Measurements from ENCODE around the gene CCSER1.
"Not testable (repeated sequence)": the region's sequence is repeated elsewhere in the genome, so short reads cannot be mapped to it uniquely, and the experiment has no call there.

The CCSER1 gene

DNA sequence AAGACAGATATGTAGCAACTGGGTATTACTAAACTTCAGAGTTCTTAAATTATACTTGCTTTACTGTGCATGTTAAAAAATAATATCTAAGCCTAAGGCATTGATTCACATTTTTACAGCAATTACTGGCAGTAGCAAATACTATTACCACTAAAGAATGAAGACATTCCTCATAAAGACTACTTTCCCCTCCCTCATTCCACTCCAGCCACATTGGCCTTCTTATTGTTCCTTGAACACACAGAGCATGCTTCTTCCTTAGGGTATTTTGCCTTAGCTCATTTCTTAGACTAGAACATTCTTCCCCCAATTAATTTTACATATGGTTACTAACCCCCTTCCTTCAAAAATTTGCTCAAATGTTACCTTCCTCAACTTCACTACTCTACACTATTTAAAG is 717.0 kb downstream of the CCSER1 start:
- no peak for DNase-seq

DNA sequence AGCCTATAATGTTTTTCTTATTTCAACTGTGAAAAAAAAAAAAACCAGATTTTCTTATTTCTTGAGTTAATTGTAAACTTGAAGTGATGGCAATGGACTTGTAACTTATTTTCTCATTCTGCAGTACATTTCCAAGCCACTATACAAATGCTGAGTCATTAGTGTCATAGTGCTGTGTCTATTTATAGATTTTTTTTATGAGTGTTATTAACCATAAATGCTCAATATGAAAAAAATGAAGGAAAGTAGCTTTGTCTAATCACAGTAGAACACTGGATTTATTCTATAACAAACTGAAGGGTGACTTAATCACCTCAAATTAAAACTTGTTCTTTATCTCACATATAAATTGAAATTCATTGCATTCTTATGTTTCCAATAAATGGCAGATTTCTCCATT is 718.6 kb downstream of the CCSER1 start:
- DNase-seq: no peak

DNA sequence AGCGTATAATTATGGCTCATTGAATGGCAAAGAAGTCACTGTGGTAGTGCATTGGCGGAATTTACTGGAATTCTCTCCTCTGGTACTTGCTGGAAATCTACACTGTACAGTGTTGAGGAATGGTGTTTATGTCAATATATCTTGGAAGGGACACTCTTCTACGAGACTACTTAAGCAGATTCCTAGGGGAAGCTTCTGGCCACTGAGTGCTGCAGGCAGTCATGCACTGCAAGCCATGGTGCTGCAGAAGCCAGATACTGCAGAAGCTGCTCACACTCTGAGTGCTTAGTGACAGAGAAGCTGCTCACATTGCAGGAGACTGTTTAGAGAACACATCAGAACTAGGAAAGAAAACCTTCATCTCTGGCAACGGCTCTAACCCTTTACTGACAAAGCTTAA is 725.0 kb downstream of the CCSER1 start:
- DNase-seq: no peak

DNA sequence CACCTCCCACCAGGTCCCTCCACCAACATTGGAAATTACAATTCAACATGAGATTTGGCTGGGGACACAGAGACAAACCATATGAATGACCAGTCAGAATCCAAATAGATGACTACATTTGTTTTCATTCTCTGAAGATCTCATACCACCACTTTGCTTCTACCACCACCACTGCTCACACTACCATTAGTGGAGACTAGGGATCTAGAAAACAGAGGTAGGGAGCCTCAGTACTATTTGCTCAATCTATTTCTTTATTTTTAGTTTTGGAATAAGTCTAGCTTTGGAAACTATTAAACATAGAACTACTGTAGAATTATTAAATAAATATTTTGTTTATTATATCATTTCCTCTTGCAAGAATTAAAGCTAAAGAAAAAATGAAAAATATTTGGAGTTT is 727.9 kb downstream of the CCSER1 start:
- DNase-seq: no peak

DNA sequence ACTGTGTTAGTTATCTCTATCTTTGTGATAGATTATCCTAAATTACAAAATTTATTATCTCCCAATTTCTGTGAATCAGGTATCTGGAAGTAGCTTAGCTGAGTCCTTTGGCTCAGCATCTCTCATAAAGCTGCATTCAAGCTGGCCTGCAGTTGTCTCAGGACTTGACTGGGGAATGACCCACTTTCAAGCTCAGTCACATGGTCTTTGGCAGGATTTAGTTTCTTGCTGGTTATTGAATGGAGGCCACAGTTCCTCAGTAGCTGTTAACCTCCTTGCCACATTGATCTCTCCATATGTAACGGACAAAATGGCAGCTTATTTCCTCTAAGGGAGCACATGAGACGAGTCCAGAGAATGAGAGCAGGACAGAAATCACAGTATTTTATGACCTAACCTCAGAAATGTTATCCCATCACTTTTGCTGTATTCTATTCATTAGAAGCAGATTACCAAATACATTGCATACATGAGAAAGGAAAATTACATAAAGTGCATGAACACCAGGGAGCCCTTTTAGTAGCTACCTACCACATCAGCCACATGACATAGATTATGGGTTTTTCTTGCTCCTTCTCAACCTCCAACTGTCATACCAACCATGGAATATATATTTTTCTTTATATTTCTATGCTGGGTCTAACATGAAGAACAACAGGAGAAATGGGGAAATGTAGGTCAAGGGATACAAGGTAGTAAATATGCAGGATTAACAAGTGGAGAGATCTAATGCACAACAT is 730.1 kb downstream of the CCSER1 start:
- no peak for DNase-seq

- DNase-seq: no peak
Observed at GRCh38 chr4:90875791-90876190, 748.6 kb downstream of the CCSER1 start.

GRCh38 chr4:90876296-90876695 is 749.1 kb downstream of the CCSER1 start:
- DNase-seq: no peak

DNA sequence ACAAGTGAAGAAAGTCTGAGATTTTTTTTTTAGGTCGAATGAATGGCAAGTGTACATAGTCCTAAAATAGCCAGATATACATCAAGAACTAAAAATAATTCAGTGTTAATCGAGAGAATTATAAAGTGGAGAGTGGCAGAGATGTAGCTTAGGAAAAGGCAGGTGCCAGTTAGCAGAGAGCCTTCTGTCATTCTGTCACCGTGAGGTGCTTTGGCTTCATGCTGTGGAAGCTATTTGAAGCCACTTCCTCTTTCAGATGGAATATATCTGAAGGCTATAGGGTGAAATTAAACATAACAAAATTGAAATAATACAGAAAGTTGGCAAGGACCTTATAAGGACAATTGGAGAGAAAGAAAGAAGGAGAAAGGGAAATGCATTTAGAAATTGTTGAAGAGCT is 756.3 kb downstream of the CCSER1 start:
- no peak for DNase-seq

DNA sequence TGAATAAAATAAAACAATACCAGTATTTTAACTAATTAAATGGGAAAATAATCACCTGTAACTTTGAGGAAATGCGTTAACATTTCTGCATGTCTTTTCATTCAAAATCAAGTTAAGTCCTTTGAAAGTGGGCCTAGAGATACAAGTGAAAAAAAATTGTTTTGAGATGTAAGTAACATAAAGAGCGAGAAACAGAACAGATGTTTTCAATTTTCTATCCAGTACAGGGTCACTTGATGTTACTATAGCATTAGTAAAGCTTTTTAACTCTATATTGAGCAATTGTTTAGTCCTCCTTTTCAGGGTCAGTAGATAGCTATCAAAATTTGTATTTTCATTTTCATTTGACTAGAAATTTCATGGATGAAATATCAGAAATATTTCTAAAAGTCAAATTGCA is 761.4 kb downstream of the CCSER1 start:
- DNase-seq: no peak

- no peak for DNase-seq
Observed at GRCh38 chr4:90889171-90889570, 762.0 kb downstream of the CCSER1 start.

DNA sequence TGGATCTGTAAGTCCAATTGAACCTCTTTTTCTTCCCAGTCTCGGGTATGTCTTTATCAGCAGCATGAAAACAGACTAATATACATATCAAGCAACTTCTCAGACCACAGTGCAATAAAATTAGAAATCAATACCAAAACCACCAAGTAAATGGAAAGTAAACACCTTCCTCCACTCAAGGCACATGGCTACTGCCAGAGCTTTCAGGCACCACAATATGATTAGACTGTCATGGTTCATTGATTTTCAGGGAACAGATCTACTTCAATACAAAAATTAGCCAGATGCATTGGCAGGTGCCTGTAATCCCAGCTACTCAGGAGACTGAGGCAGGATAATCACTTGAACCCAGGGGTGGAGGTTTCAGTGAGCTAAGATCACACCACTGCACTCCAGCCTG is 776.2 kb downstream of the CCSER1 start:
- not testable (repeated sequence) for DNase-seq

DNA sequence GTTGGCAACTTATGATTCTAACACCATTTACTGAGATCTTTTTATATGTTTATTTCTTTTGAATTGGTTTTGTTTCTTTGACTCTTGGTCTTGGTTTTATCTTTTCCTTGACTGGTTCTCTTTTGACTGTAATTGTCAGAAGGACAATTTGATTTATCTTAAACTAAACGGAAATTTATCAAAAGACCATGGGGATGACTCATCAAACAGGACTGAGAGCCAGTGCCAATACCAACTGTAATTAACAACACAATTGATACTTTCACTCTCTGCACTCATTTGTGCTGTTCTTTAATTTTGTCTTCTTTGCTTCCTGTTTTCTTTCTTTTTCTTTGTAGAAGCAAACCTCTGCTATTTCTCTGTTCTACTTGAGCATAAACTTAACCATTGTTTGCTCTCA is 776.8 kb downstream of the CCSER1 start:
- peak in 1 of 2 experiments; percentile 21 for DNase-seq

DNA sequence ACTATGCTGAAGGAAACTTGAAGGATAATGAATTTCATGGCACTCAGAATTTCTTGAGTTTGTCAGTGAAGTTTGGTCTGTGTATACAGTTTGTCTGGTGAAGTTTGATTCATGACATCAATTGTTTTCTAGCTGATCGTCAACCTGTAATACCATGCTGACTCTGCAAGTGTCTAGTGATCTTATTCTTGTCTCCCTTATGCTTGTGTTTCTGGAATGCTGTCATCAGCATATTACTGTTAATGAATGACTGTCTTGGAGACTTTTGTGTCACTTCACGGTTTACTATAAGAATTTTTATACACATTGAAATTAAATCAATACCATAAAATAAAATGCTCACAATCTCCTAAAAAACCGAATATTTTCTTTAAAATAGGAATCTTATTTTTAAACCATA is 779.0 kb downstream of the CCSER1 start:
- no peak for DNase-seq

GRCh38 chr4:90911724-90912434 is 784.7 kb downstream of the CCSER1 start:
- not testable (repeated sequence) for DNase-seq

- no peak for DNase-seq
Observed at GRCh38 chr4:90922174-90922573, 795.0 kb downstream of the CCSER1 start.

DNA sequence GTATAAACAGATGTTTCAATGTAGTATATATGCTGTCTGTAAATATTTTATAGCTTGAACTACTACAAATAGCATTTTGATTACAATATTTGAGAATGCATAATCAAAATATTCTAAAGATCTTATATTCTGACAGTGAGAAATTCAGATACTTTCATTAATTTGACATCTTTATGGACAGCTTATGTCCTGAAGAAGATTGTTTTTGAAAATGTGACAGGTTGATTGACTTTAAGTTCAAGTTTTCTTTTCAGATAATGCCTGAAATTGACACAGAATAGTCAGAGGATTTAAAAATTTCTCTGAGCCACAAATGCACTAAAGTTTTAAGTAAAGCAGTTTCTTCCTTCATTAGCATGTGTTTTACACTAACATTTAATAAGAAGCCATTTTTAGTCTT is 799.8 kb downstream of the CCSER1 start:
- DNase-seq: no peak

DNA sequence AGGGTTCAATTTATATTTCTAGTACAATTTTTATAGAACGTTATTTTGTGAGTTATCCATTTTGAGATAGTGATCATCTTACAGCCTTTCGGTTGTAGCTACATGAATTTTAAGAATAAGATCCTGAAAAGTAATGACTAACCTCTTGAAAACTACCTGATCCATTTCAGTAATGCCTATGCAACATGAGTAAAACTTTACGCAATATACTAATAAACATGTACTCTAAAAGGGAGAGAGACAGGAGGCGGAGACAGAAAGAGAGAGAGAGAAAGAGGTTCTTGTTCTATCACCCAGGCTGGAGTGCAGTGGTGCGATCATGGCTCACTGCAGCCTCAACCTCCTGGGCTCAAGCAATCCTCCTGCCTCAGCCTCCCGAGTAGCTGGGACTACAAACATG is 816.1 kb downstream of the CCSER1 start:
- no peak for DNase-seq

GRCh38 chr4:90946945-90947344 is 819.8 kb downstream of the CCSER1 start:
- DNase-seq: no peak

DNA sequence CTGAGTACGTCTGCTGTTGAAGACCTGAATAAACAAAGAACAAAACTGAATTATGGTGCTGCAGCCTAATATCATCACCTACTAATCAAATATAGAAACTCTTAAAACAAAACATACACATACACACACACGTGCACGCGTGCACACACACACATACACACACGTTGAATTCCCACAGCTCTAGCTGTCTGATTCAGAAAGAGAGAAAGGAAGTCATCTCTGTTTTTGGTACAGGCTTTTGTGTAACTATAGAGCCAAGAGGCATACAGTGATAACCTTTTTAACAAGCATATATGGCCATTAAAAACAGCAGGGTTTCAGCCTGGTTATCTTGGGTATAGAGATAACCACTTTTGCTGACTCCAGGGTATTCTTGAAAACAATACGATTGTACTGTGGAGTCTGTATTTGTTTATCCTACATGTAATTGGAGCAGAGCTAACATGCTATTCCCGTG is 823.2 kb downstream of the CCSER1 start:
- no peak for DNase-seq

GRCh38 chr4:90951037-90951436 is 823.8 kb downstream of the CCSER1 start:
- no peak for DNase-seq

- no peak for DNase-seq
Observed at GRCh38 chr4:90958256-90958895, 831.2 kb downstream of the CCSER1 start.

- no peak for DNase-seq
Observed at GRCh38 chr4:90960433-90960832, 833.2 kb downstream of the CCSER1 start.

DNA sequence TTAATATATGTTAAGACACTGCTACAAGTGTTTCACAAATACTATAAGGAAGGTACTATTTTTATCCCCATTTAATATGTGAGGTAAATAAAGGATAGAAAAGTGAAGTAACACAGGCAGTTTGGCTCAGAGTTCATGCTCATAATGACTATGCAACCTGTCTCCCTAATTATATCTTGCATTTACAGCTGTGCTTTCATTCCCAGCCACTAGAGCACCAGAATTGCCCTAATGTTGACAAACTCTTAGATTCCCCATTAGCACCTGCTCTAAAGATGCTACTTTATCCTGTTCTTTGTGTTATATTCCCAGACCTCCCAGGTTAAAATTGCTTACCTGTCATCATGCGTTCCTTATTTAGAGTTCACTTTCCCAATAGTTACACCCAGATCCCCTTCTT is 833.6 kb downstream of the CCSER1 start:
- DNase-seq: no peak

DNA sequence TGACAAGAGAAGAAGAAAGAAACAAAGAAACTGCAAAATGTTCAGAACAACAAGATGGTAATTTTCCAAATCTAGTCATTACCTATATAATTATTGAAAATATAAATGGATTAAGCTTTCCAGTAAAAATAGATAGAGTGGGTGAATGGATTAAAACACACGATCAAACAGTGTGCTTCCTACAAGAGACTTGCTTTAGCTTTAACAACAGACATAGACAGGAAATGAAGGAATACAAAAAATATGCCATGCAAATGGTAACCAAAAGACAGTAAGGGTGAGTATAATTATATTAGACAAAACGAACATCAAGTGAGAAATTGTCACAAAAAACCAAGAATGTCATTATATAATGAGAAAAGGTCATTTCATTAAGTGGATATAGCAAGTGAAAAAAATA is 842.8 kb downstream of the CCSER1 start:
- no peak for DNase-seq
